Colonic mucosa (tissue), 4 donors: ENCODE data around the gene GIPC3. TPM values are rescaled to one million over a fixed set of nuclear protein-coding genes. Genes with fewer than 3 reads are reported as not detected.
A peak's percentile ranks its signal among the peaks of the same experiment; 100 is the strongest.
"Not testable (repeated sequence)": the region's sequence is repeated elsewhere in the genome, so short reads cannot be mapped to it uniquely, and the experiment has no call there.

Experiments
- DNase-seq: peaks from one replicate; pipeline ENCODE4 v3.0.0-alpha.2; 2020
- H3K27ac ChIP-seq: fragments of 200-600 bp; one replicate; pipeline ENCODE4 v1.8.0; 2021
- H3K27me3 ChIP-seq: fragments of 200-600 bp; one replicate; pipeline ENCODE4 v1.8.0; 2021
- H3K36me3 ChIP-seq: fragments of 200-600 bp; one replicate; pipeline ENCODE4 v1.8.0; 2021
- H3K4me1 ChIP-seq: fragments of 200-600 bp; one replicate; pipeline ENCODE4 v1.8.0; 2021; ENCODE audit warnings: mild to moderate bottlenecking
- H3K4me3 ChIP-seq: fragments of 200-600 bp; one replicate; pipeline ENCODE4 v1.8.0; 2021
- H3K9ac ChIP-seq, 2 donors: one replicate each; pipeline ENCODE4 v1.7.0; 2013; ENCODE audit warnings: control low read depth in 2 of 2, low read depth in 2 of 2, low read length in 2 of 2
- H3K9me3 ChIP-seq: fragments of 200-600 bp; one replicate; pipeline ENCODE4 v1.8.0; 2021
- intact Hi-C: fragments of 100-400 bp; cut with DNase I; formaldehyde crosslinking; loops from one replicate; pipeline ENCODE4 v1.14.1; 2022
- total RNA-seq, 2 donors: library from RNA; stranded (reverse); fragmentation: NEBNext Ultra II Directional in 1 of 2; extraction: Animal tissue kit (Norgen Biotek cat#: 25700) in 1 of 2; gene quantifications; one replicate each; pipeline ENCODE4 v1.2.1, GENCODE V29; 2021
- TF ChIP-seq, protein P1 (sequence below): fragments of 200-600 bp; IDR thresholded peaks from one replicate; pipeline ENCODE4 v1.8.0; 2022; ENCODE audit warnings: antibody characterized with exemption, mild to moderate bottlenecking
- donor health status: healthy.
- donor health status: DM: no; HTN: no; CAD: no.
- donor health status: DM: no; HTN: no; CAD: no.

GIPC3 gene
- total RNA-seq, 2 donors from 2014 or later = 0.40 to 1.1 TPM

DNA sequence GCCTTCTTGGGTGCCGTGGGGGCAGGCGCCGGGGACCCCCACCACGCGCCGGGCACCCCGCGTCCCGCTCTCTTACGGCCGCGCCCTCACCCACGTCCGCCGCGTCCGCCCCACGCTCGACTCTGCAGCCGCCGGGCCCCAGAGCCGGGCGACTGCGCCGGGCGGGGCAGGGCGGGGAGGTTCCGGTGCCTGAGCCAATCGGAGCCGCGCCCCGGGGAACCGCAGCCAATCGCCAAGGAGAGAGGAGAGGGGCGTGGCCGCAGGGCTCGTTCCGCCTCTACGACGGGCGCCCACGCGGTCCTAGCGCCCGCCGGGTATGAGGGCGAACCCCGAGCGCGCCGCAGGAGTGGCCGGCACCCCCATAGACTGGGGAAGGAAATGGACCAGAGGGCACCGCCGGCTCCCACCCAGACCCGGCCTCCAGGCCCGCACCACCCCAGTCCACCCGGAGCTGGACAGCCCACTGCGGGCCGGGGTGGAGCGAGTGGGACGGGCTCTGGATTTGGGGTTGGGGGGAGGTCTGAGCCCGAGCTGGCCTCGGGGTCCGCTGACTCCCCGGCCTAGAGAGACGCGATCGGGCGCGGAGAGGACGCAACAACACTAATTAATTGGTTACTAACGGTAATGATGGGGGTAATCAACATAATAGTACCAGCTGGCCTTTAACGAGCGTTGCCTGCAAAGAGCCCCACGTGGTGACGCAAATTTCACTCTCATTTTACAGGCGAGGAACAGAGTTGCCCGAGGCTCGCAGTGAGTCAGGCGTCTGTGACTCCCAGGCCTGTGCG lies 27.6 kb upstream of the GIPC3 start, which contains the start of gene MFSD12:
MFSD12 (minus strand) TSS at position 126 of the 788 bp plus-strand sequence. CDS start 183 bp downstream, outside the sequence.
- peak within 1 kb of the TSS; percentile 78 for H3K27ac ChIP-seq
- H3K4me1 ChIP-seq = no peaks in the 10 kb centered on the region
- H3K9me3 ChIP-seq = no peaks in the 10 kb centered on the region
- DNase-seq = peak; percentile 93
- no peaks in the 10 kb centered on the region for H3K27me3 ChIP-seq
- TF ChIP-seq, protein P1, sequence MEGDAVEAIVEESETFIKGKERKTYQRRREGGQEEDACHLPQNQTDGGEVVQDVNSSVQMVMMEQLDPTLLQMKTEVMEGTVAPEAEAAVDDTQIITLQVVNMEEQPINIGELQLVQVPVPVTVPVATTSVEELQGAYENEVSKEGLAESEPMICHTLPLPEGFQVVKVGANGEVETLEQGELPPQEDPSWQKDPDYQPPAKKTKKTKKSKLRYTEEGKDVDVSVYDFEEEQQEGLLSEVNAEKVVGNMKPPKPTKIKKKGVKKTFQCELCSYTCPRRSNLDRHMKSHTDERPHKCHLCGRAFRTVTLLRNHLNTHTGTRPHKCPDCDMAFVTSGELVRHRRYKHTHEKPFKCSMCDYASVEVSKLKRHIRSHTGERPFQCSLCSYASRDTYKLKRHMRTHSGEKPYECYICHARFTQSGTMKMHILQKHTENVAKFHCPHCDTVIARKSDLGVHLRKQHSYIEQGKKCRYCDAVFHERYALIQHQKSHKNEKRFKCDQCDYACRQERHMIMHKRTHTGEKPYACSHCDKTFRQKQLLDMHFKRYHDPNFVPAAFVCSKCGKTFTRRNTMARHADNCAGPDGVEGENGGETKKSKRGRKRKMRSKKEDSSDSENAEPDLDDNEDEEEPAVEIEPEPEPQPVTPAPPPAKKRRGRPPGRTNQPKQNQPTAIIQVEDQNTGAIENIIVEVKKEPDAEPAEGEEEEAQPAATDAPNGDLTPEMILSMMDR = no peak
- intact Hi-C loops = no loop called here
- peak within 1 kb of the TSS; percentile 93 for H3K4me3 ChIP-seq
- H3K36me3 ChIP-seq = no peaks in the 10 kb centered on the region
- H3K9ac ChIP-seq = peak within 1 kb of the TSS; percentile 81 to 90

- intact Hi-C loops = no loop called here
- H3K4me3 ChIP-seq = no peak overlapping the region
- H3K27me3 ChIP-seq = no peaks in the 10 kb centered on the region
- H3K9me3 ChIP-seq = no peaks in the 10 kb centered on the region
- no peaks in the 10 kb centered on the region for H3K36me3 ChIP-seq
- no peak for DNase-seq
- H3K27ac ChIP-seq = no peak overlapping the region
- TF ChIP-seq, protein P1 = no peak
- H3K4me1 ChIP-seq = no peaks in the 10 kb centered on the region
- H3K9ac ChIP-seq = no peak overlapping the region
Observed at GRCh38 chr19:3563709-3564524, 21.4 kb upstream of the GIPC3 start.

DNA sequence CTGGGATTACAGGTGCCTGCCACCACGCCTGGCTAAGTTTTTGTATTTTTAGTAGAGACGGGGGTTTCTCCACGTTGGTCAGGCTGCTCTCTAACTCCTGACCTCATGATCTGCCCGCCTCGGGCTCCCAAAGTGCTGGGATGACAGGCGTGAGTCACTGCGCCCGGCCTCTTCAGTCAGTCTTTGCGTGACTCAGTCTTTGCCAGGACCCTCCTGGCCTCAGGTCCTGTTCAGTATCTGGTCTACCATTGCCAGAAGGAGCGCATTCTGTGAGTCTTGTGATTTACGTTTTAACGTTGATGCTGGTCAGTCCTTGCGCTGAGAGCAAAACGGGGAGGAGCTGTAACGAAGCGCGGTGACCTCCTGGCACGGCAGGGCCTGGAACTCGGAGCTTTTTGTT lies 20.1 kb upstream of the GIPC3 start:
- no peak overlapping the region for H3K9ac ChIP-seq
- H3K4me3 ChIP-seq = no peak overlapping the region
- intact Hi-C loops = no loop called here
- H3K9me3 ChIP-seq = no peaks in the 10 kb centered on the region
- TF ChIP-seq, protein P1 = no peak
- H3K36me3 ChIP-seq = no peaks in the 10 kb centered on the region
- DNase-seq = no peak
- no peaks in the 10 kb centered on the region for H3K27me3 ChIP-seq
- no peaks in the 10 kb centered on the region for H3K4me1 ChIP-seq
- H3K27ac ChIP-seq = no peak overlapping the region

- H3K36me3 ChIP-seq, H3K9me3 ChIP-seq, H3K4me3 ChIP-seq, H3K27me3 ChIP-seq, H3K9ac ChIP-seq, DNase-seq, H3K4me1 ChIP-seq, H3K27ac ChIP-seq, intact Hi-C loops: not testable (repeated sequence)
Observed at GRCh38 chr19:3570042-3570441, 15.2 kb upstream of the GIPC3 start.

- Histone ChIP-seq H3K4me3 (no peak overlapping the region), H3K27me3 (no peaks in the 10 kb centered on the region), H3K36me3 (no peaks in the 10 kb centered on the region), H3K9ac (no peak overlapping the region), H3K4me1 (no peaks in the 10 kb centered on the region), H3K27ac (no peak overlapping the region), H3K9me3 (no peaks in the 10 kb centered on the region)
- TF ChIP-seq, protein P1 = no peak
- intact Hi-C loops = no loop called here
- no peak for DNase-seq
Observed at GRCh38 chr19:3570606-3571011, 14.7 kb upstream of the GIPC3 start.
